Measurements from ENCODE around the gene E2F4. TPM values are rescaled to one million over a fixed set of nuclear protein-coding genes. Genes with fewer than 3 reads are reported as not detected.

Gene E2F4
- total and polyA plus RNA-seq, 2 donors (not counting 1 experiment from before 2014, with no cell fraction given), result 106 to 188 TPM

- Mint-ChIP-seq H3K9me3 (ENCODE audit: insufficient read depth) (no peaks in the 10 kb centered on the region), H3K4me1 (peaks cover 54% of the 10 kb centered on the region), H3K27ac (no peak overlapping the region), H3K27me3 (peaks cover 5% of the 10 kb centered on the region), H3K4me3 (peak overlapping the region; percentile 10)
- POLR2A ChIA-PET, result no interaction called here
- intact Hi-C loops (cut with micrococcal nuclease), result no loop called here
- CTCF ChIA-PET, result interaction anchor here (1.1 to 2.2 kb wide), 15 partner anchors 14 to 206 kb away, joined by 3 to 27 read pairs (median 9); partner anchors contain the start of gene NOL3
- WGBS (ENCODE audit: insufficient coverage), result 87% methylated on average over 14 of the region's 15 CpGs
- peaks cover 0 to 20% (median 0%) of the 10 kb centered on the region in 3 donors for H3K9me3 ChIP-seq (ENCODE audit: control extremely low read depth in 1 of 3, control insufficient read depth in 2 of 3, insufficient read depth in 1 of 3, low read length in 2 of 3)
- H3K36me3 ChIP-seq (replicated peaks in 1 of 2; ENCODE audit: control extremely low read depth in 1 of 2, control insufficient read depth in 1 of 2, extremely low read depth in 1 of 2, insufficient read depth in 2 of 2, low read length in 1 of 2), result no peaks in the 10 kb centered on the region
- no peak for ATAC-seq (ENCODE audit: low read depth)
- no peak for TF ChIP-seq EZH2 (IDR thresholded peaks at IDR 0.05; ENCODE audit: borderline replicate concordance, insufficient read depth, low read depth, low read length, poor library complexity, severe bottlenecking)
- TF ChIP-seq, protein P1, sequence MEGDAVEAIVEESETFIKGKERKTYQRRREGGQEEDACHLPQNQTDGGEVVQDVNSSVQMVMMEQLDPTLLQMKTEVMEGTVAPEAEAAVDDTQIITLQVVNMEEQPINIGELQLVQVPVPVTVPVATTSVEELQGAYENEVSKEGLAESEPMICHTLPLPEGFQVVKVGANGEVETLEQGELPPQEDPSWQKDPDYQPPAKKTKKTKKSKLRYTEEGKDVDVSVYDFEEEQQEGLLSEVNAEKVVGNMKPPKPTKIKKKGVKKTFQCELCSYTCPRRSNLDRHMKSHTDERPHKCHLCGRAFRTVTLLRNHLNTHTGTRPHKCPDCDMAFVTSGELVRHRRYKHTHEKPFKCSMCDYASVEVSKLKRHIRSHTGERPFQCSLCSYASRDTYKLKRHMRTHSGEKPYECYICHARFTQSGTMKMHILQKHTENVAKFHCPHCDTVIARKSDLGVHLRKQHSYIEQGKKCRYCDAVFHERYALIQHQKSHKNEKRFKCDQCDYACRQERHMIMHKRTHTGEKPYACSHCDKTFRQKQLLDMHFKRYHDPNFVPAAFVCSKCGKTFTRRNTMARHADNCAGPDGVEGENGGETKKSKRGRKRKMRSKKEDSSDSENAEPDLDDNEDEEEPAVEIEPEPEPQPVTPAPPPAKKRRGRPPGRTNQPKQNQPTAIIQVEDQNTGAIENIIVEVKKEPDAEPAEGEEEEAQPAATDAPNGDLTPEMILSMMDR (IDR thresholded peaks at IDR 0.05), result no peak
- no peak overlapping the region for H3K27ac ChIP-seq (ENCODE audit: low read length in 2 of 2)
- H3K4me1 ChIP-seq (ENCODE audit: control insufficient read depth in 2 of 2, insufficient read depth in 2 of 2, low read length in 2 of 2), result peaks cover 31 to 51% of the 10 kb centered on the region in 2 donors
- H2AFZ ChIP-seq (ENCODE audit: insufficient read depth, low read depth, low read length, poor library complexity, severe bottlenecking), result no peak overlapping the region
- peak; percentile 31 for DNase-seq
- no peak overlapping the region for H3K4me3 ChIP-seq (ENCODE audit: control extremely low read depth in 1 of 5, extremely low read depth in 1 of 5, insufficient read depth in 1 of 5, low read depth in 2 of 5, low read length in 4 of 5)
- H3K4me2 ChIP-seq (replicated peaks; ENCODE audit: low read depth, low read length, poor library complexity, severe bottlenecking), result no peak overlapping the region
- H4K20me1 ChIP-seq (ENCODE audit: control insufficient read depth, insufficient read depth, low read length, poor library complexity, severe bottlenecking), result peaks cover 52% of the 10 kb centered on the region
- no peak overlapping the region for H3K9ac ChIP-seq (ENCODE audit: low read length)
- peaks cover 0 to 22% (median 6%) of the 10 kb centered on the region in 4 experiments for H3K27me3 ChIP-seq (replicated peaks in 1 of 4; ENCODE audit: control extremely low read depth in 1 of 4, control insufficient read depth in 3 of 4, insufficient read depth in 4 of 4, low read length in 3 of 4)
- H3K79me2 ChIP-seq (ENCODE audit: control insufficient read depth, insufficient read depth, low read length), result no peaks in the 10 kb centered on the region
Observed at GRCh38 chr16:67156143-67156844, 35.7 kb upstream of the E2F4 start.

GRCh38 chr16:67157106-67157748, 34.7 kb upstream of the E2F4 start:
- H3K4me1 ChIP-seq (ENCODE audit: control insufficient read depth in 2 of 2, insufficient read depth in 2 of 2, low read length in 2 of 2), result peaks cover 35 to 55% of the 10 kb centered on the region in 2 donors
- H4K20me1 ChIP-seq (ENCODE audit: control insufficient read depth, insufficient read depth, low read length, poor library complexity, severe bottlenecking), result peaks cover 58% of the 10 kb centered on the region
- no peaks in the 10 kb centered on the region for H3K36me3 ChIP-seq (replicated peaks in 1 of 2; ENCODE audit: control extremely low read depth in 1 of 2, control insufficient read depth in 1 of 2, extremely low read depth in 1 of 2, insufficient read depth in 2 of 2, low read length in 1 of 2)
- DNase-seq (peak; percentile 15), ATAC-seq (ENCODE audit: low read depth) (no peak)
- H3K9me3 ChIP-seq (ENCODE audit: control extremely low read depth in 1 of 3, control insufficient read depth in 2 of 3, insufficient read depth in 1 of 3, low read length in 2 of 3), result peaks cover 0 to 22% (median 0%) of the 10 kb centered on the region in 3 donors
- H3K27me3 ChIP-seq (replicated peaks in 1 of 4; ENCODE audit: control extremely low read depth in 1 of 4, control insufficient read depth in 3 of 4, insufficient read depth in 4 of 4, low read length in 3 of 4), result peaks cover 0 to 26% (median 7%) of the 10 kb centered on the region in 4 experiments
- CTCF ChIA-PET, result interaction anchor here (0.9 to 2.3 kb wide), 11 partner anchors 8 to 201 kb away, joined by 3 to 13 read pairs (median 5); partner anchors contain the start of gene NOL3
- H3K27ac Mint-ChIP-seq, result peak overlapping the region; percentile 97
- peaks cover 54% of the 10 kb centered on the region for H3K4me1 Mint-ChIP-seq
- intact Hi-C loops (cut with micrococcal nuclease), result no loop called here
- H3K4me2 ChIP-seq (replicated peaks; ENCODE audit: low read depth, low read length, poor library complexity, severe bottlenecking), result no peak overlapping the region
- POLR2A ChIA-PET, result no interaction called here
- H3K9me3 Mint-ChIP-seq (ENCODE audit: insufficient read depth), result no peaks in the 10 kb centered on the region
- H2AFZ ChIP-seq (ENCODE audit: insufficient read depth, low read depth, low read length, poor library complexity, severe bottlenecking), result no peak overlapping the region
- H3K9ac ChIP-seq (ENCODE audit: low read length), result no peak overlapping the region
- 90% methylated on average over 6 of the region's 7 CpGs for WGBS (ENCODE audit: insufficient coverage)
- H3K79me2 ChIP-seq (ENCODE audit: control insufficient read depth, insufficient read depth, low read length), result no peaks in the 10 kb centered on the region
- H3K4me3 Mint-ChIP-seq, result peak overlapping the region; percentile 37
- H3K4me3 ChIP-seq (ENCODE audit: control extremely low read depth in 1 of 5, extremely low read depth in 1 of 5, insufficient read depth in 1 of 5, low read depth in 2 of 5, low read length in 4 of 5), result no peak overlapping the region
- H3K27me3 Mint-ChIP-seq, result peaks cover 11% of the 10 kb centered on the region
- TF ChIP-seq, protein P1 (IDR thresholded peaks at IDR 0.05), result no peak
- TF ChIP-seq EZH2 (IDR thresholded peaks at IDR 0.05; ENCODE audit: borderline replicate concordance, insufficient read depth, low read depth, low read length, poor library complexity, severe bottlenecking), result no peak
- H3K27ac ChIP-seq (ENCODE audit: low read length in 2 of 2), result peak overlapping the region in 1 of 2 donors; percentile 99
